Measurements from ENCODE around the gene PRR15L. TPM values are rescaled to one million over a fixed set of nuclear protein-coding genes. Genes with fewer than 3 reads are reported as not detected.

The PRR15L gene
- total RNA-seq, 1 experiment from 2014 or later, result not detected

DNA sequence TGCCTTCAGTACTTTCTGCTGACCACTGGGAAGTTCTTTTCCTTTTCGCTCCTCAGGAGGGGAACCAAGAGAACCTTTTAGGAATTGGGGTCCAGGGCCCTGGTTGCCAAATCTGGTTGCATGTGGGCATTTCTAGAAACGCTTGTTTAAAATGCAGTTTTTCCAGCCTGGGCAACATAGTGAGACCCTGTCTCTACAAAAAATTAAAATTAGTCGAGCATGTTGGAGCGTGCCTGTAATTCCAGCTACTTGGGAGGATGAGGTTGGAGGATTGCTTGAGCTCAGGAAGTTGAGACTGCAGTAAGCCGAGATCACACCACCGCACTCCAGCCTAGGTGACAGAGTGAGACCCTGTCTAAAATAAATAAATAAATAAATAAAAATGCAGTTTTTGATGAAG is 15.1 kb downstream of the PRR15L start:
- Mint-ChIP-seq H3K27me3 (ENCODE audit: low read depth) (peaks cover 34% of the 10 kb centered on the region), H3K9me3 (no peaks in the 10 kb centered on the region; a peak in 3 of 5 replicates), H3K4me1 (peaks cover 9 to 13% of the 10 kb centered on the region in 2 experiments), H3K27ac (no peak overlapping the region), H3K36me3 (ENCODE audit: insufficient read depth in 1 of 3, low read depth in 3 of 3) (peaks cover 0 to 3% (median 0%) of the 10 kb centered on the region in 3 experiments; a peak in 4 of 7 replicates), H3K4me3 (peak overlapping the region in 1 of 2 experiments; percentile 83; a peak in 2 of 5 replicates)
- no peak overlapping the region for H4K5ac ChIP-seq (ENCODE audit: insufficient read length, low read depth, low read length)
- no peak overlapping the region for H3T11ph ChIP-seq (ENCODE audit: low read length)
- H3K4me2 ChIP-seq (ENCODE audit: insufficient read depth, insufficient read length, low read length), result peak overlapping the region; percentile 98
- no peak overlapping the region for H4K8ac ChIP-seq (replicated peaks; ENCODE audit: insufficient read length, low read depth, low read length)
- H3K4me1 ChIP-seq (ENCODE audit: insufficient read depth, low read length), result no peaks in the 10 kb centered on the region
- no peaks in the 10 kb centered on the region for H3K9me3 ChIP-seq (ENCODE audit: control insufficient read depth, low read depth, low read length)
- no peak for TF ChIP-seq CTCF (conservative IDR thresholded peaks at IDR 0.05)
- H4K20me1 ChIP-seq (ENCODE audit: control insufficient read depth, insufficient read depth, insufficient read length), result no peaks in the 10 kb centered on the region
- no peak overlapping the region for H2BK20ac ChIP-seq (ENCODE audit: low read depth, low read length, poor library complexity, severe bottlenecking)
- no peak overlapping the region for H3K56ac ChIP-seq (ENCODE audit: insufficient read length, low read depth, low read length)
- no peak for DNase-seq
- no peak overlapping the region for H2BK12ac ChIP-seq (ENCODE audit: insufficient read length, low read depth, low read length)
- no peak overlapping the region for H3K18ac ChIP-seq (ENCODE audit: insufficient read length, low read depth, low read length)
- no peak overlapping the region for H2AK5ac ChIP-seq (ENCODE audit: insufficient read length, low read length)
- H3K23me2 ChIP-seq (ENCODE audit: insufficient read length, low read depth, low read length, poor library complexity, severe bottlenecking), result peaks cover 9% of the 10 kb centered on the region
- peaks cover 2% of the 10 kb centered on the region; the same call in 1 of the 2 replicates for H3K27me3 ChIP-seq (ENCODE audit: insufficient read depth, low read length)
- H3K9ac ChIP-seq (ENCODE audit: extremely low read depth, insufficient read length, low read length), result no peak overlapping the region
- no peak overlapping the region for H2BK120ac ChIP-seq (ENCODE audit: low read depth, low read length, poor library complexity, severe bottlenecking)
- no peaks in the 10 kb centered on the region for H3K79me2 ChIP-seq (ENCODE audit: insufficient read depth, low read length)
- no peak overlapping the region for H2BK5ac ChIP-seq (ENCODE audit: insufficient read length, low read length)
- H3K27ac ChIP-seq (ENCODE audit: insufficient read length, low read depth, low read length), result no peak overlapping the region
- H2AFZ ChIP-seq (ENCODE audit: low read length), result no peak overlapping the region
- no peak overlapping the region for H3K23ac ChIP-seq (ENCODE audit: insufficient read length, low read depth, low read length)
- WGBS (ENCODE audit: extremely low coverage, insufficient read length, low lambda C conversion rate), result no CpG with 5 or more reads among the region's 6 CpGs
- H3K4ac ChIP-seq (ENCODE audit: low read depth, low read length), result no peak overlapping the region
- H2BK15ac ChIP-seq (ENCODE audit: low read depth, low read length), result no peak overlapping the region
- H4K91ac ChIP-seq (ENCODE audit: insufficient read length, low read depth, low read length), result no peak overlapping the region
- H3K79me1 ChIP-seq (ENCODE audit: insufficient read depth, low read depth, low read length, poor library complexity, severe bottlenecking), result no peaks in the 10 kb centered on the region
- no peak overlapping the region for H3K14ac ChIP-seq (ENCODE audit: insufficient read depth, low read length)
